ENCODE results near the gene EPHB1. TPM values are rescaled to one million over a fixed set of nuclear protein-coding genes. Genes with fewer than 3 reads are reported as not detected.

Gene EPHB1
- total and polyA plus RNA-seq, 4 donors = 0.23 to 1.7 (median 0.52) TPM

DNA sequence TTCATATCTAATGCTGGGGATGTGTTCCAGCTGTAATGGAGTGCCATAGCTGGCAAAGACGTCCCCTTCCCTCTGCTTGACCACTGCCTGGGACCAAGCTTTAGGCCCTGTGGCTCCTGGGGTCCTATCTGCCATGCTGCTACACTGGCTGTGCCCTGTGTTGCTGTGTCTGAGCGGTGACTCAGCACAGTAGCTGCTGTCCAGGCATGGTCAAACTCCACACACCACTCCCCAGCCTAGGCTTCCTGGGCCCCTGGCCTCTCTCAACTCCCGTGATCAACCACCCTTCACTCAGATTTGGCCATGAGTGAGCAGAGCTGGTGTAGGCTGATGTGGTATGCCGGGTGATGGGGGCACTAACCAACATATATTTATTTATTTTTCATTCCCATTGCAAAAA is 27.0 kb downstream of the EPHB1 start (continued):
- TF ChIP-seq, protein P1, sequence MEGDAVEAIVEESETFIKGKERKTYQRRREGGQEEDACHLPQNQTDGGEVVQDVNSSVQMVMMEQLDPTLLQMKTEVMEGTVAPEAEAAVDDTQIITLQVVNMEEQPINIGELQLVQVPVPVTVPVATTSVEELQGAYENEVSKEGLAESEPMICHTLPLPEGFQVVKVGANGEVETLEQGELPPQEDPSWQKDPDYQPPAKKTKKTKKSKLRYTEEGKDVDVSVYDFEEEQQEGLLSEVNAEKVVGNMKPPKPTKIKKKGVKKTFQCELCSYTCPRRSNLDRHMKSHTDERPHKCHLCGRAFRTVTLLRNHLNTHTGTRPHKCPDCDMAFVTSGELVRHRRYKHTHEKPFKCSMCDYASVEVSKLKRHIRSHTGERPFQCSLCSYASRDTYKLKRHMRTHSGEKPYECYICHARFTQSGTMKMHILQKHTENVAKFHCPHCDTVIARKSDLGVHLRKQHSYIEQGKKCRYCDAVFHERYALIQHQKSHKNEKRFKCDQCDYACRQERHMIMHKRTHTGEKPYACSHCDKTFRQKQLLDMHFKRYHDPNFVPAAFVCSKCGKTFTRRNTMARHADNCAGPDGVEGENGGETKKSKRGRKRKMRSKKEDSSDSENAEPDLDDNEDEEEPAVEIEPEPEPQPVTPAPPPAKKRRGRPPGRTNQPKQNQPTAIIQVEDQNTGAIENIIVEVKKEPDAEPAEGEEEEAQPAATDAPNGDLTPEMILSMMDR (IDR thresholded peaks at IDR 0.05; ENCODE audit: low read depth, low read length, missing input control) = no peak
- no peak for TF ChIP-seq RAD21 (IDR thresholded peaks at IDR 0.05)

GRCh38 chr3:134823679-134824078 is 28.6 kb downstream of the EPHB1 start:
- Histone ChIP-seq H3K9me3 (ENCODE audit: control insufficient read depth in 4 of 4, low read length in 3 of 4) (no peaks in the 10 kb centered on the region), H3K27me3 (ENCODE audit: control insufficient read depth in 4 of 4, insufficient read depth in 4 of 4, low read length in 3 of 4) (no peaks in the 10 kb centered on the region), H3K9ac (ENCODE audit: low read depth in 1 of 2, low read length in 2 of 2) (no peak overlapping the region), H3K27ac (ENCODE audit: low read depth in 1 of 2, low read length in 2 of 2) (no peak overlapping the region), H3K36me3 (ENCODE audit: control insufficient read depth in 4 of 4, insufficient read depth in 3 of 4, low read depth in 1 of 4, low read length in 3 of 4) (no peaks in the 10 kb centered on the region), H3K4me3 (ENCODE audit: low read depth in 1 of 3, low read length in 3 of 3) (no peak overlapping the region), H3K4me1 (ENCODE audit: control insufficient read depth in 4 of 4, insufficient read depth in 4 of 4, low read length in 3 of 4) (no peaks in the 10 kb centered on the region)
- DNase-seq (ENCODE audit: low spot score) = no peak
- 81% methylated on average over 2 of the region's 2 CpGs for WGBS
- TF ChIP-seq ZBTB33 (IDR thresholded peaks at IDR 0.05) (no peak), YY1 (IDR thresholded peaks at IDR 0.05) (no peak), FOXA2 (IDR thresholded peaks at IDR 0.05) (no peak), GABPA (IDR thresholded peaks at IDR 0.05 in 1 of 2, conservative IDR thresholded peaks at IDR 0.05 in 1 of 2) (no peak)
- TF ChIP-seq, protein P2, sequence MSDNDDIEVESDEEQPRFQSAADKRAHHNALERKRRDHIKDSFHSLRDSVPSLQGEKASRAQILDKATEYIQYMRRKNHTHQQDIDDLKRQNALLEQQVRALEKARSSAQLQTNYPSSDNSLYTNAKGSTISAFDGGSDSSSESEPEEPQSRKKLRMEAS (IDR thresholded peaks at IDR 0.05) = no peak
- TF ChIP-seq, protein P1 (IDR thresholded peaks at IDR 0.05; ENCODE audit: low read depth, low read length, missing input control) = no peak
- TF ChIP-seq, protein P3, sequence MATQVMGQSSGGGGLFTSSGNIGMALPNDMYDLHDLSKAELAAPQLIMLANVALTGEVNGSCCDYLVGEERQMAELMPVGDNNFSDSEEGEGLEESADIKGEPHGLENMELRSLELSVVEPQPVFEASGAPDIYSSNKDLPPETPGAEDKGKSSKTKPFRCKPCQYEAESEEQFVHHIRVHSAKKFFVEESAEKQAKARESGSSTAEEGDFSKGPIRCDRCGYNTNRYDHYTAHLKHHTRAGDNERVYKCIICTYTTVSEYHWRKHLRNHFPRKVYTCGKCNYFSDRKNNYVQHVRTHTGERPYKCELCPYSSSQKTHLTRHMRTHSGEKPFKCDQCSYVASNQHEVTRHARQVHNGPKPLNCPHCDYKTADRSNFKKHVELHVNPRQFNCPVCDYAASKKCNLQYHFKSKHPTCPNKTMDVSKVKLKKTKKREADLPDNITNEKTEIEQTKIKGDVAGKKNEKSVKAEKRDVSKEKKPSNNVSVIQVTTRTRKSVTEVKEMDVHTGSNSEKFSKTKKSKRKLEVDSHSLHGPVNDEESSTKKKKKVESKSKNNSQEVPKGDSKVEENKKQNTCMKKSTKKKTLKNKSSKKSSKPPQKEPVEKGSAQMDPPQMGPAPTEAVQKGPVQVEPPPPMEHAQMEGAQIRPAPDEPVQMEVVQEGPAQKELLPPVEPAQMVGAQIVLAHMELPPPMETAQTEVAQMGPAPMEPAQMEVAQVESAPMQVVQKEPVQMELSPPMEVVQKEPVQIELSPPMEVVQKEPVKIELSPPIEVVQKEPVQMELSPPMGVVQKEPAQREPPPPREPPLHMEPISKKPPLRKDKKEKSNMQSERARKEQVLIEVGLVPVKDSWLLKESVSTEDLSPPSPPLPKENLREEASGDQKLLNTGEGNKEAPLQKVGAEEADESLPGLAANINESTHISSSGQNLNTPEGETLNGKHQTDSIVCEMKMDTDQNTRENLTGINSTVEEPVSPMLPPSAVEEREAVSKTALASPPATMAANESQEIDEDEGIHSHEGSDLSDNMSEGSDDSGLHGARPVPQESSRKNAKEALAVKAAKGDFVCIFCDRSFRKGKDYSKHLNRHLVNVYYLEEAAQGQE (IDR thresholded peaks at IDR 0.05) = no peak

GRCh38 chr3:134824791-134825190 is 29.7 kb downstream of the EPHB1 start:
- no peaks in the 10 kb centered on the region for H3K4me1 ChIP-seq (ENCODE audit: control insufficient read depth in 4 of 4, insufficient read depth in 4 of 4, low read length in 3 of 4)
- no peak overlapping the region for H3K9ac ChIP-seq (ENCODE audit: low read depth in 1 of 2, low read length in 2 of 2)
- DNase-seq (ENCODE audit: low spot score) = no peak
- no peak overlapping the region for H3K27ac ChIP-seq (ENCODE audit: low read depth in 1 of 2, low read length in 2 of 2)
- 84% methylated on average over 1 of the region's 1 CpG for WGBS
- no peaks in the 10 kb centered on the region for H3K27me3 ChIP-seq (ENCODE audit: control insufficient read depth in 4 of 4, insufficient read depth in 4 of 4, low read length in 3 of 4)
- H3K4me3 ChIP-seq (ENCODE audit: low read depth in 1 of 3, low read length in 3 of 3) = no peak overlapping the region
- H3K36me3 ChIP-seq (ENCODE audit: control insufficient read depth in 4 of 4, insufficient read depth in 3 of 4, low read depth in 1 of 4, low read length in 3 of 4) = no peaks in the 10 kb centered on the region
- no peaks in the 10 kb centered on the region for H3K9me3 ChIP-seq (ENCODE audit: control insufficient read depth in 4 of 4, low read length in 3 of 4)
- no peak for TF ChIP-seq RAD21 (IDR thresholded peaks at IDR 0.05)
- TF ChIP-seq GABPA (IDR thresholded peaks at IDR 0.05 in 1 of 2, conservative IDR thresholded peaks at IDR 0.05 in 1 of 2) = no peak
- TF ChIP-seq FOXA2 (IDR thresholded peaks at IDR 0.05) = no peak
- TF ChIP-seq, protein P3 (IDR thresholded peaks at IDR 0.05) = no peak
- TF ChIP-seq HNF4G (IDR thresholded peaks at IDR 0.05) = no peak
- no peak for TF ChIP-seq RXRA (IDR thresholded peaks at IDR 0.05)
- TF ChIP-seq, protein P2 (IDR thresholded peaks at IDR 0.05) = no peak
